HepG2 (cell line): ENCODE results near the gene CD300C. TPM values are rescaled to one million over a fixed set of nuclear protein-coding genes. Genes with fewer than 3 reads are reported as not detected.

Source experiments
- ATAC-seq: fragments of 200-7000 bp; cut with Tn5 transposase; 3 replicates; pipeline ENCODE4 v1.9.1; 2020; ENCODE audit warnings: mild to moderate bottlenecking, moderate library complexity
- BruUV-seq: library from RNA; stranded (reverse); fragments of 400-500 nt; replicated peaks from 2 replicates; lab custom pipeline; 2021; lab: Mats Ljungman, UMichigan
- CTCF ChIA-PET: fragments of 300-600 bp; formaldehyde crosslinking; extraction: SDS; loops from one replicate; lab custom pipeline; 2021; ENCODE audit warnings: low total read pairs, inconsistent platforms, low intra/inter-chr PET ratio; lab: Yijun Ruan, JAX
- POLR2A ChIA-PET: fragments of 350-600 bp; sonication (Branson Sonifier 250); formaldehyde crosslinking; loops from one replicate; lab custom pipeline; 2020; ENCODE audit warnings: antibody characterized with exemption, inconsistent platforms; lab: Yijun Ruan, JAX
- DNase-seq: peaks from one replicate; pipeline ENCODE4 v3.0.0-alpha.2; 2015; ENCODE audit warnings: low spot score
- FAIRE-seq: peaks from 3 replicates; lab custom pipeline; 2011; peaks lifted over from hg19 to GRCh38; lab: Jason Lieb, UNC
- H2AFZ ChIP-seq: one replicate; pipeline ENCODE4 v1.6.1; 2011; ENCODE audit warnings: low read length, inconsistent platforms
- H3K27ac ChIP-seq: fragments of 300-600 bp; 3 replicates; pipeline ENCODE4 v1.8.0; 2011; ENCODE audit warnings: mixed run types, mild to moderate bottlenecking, mixed read lengths, low read length, inconsistent platforms; ENCODE audit not compliant: insufficient read depth; ENCODE audit errors: extremely low read length
- H3K27me3 ChIP-seq, 2 experiments: fragments of 200-600 bp in 1 of 2; 2 replicates in 1 of 2; 3 replicates in 1 of 2; pipeline versions ENCODE4 v1.6.0 to v1.8.0; 2011; ENCODE audit warnings: low read length in 2 of 2, mild to moderate bottlenecking in 2 of 2, moderate library complexity in 2 of 2, inconsistent platforms in 1 of 2; ENCODE audit not compliant: insufficient read depth in 2 of 2, control insufficient read depth in 1 of 2
- H3K36me3 ChIP-seq, 2 experiments: fragments of 200-600 bp in 1 of 2; replicated peaks in 1 of 2; 2 replicates in 1 of 2; 3 replicates in 1 of 2; pipeline versions ENCODE4 v1.5.1 to v1.8.0; 2011; ENCODE audit warnings: low read length in 2 of 2, inconsistent platforms in 1 of 2; ENCODE audit not compliant: insufficient read depth in 2 of 2, control insufficient read depth in 1 of 2
- H3K4me1 ChIP-seq: 2 replicates; pipeline ENCODE4 v1.5.1; 2012; ENCODE audit warnings: low read length, inconsistent platforms; ENCODE audit not compliant: insufficient read depth
- H3K4me2 ChIP-seq: 2 replicates; pipeline ENCODE4 v1.6.0; 2011; ENCODE audit warnings: low read depth, low read length, inconsistent platforms
- H3K4me3 ChIP-seq, 3 experiments: fragments of 200-600 bp in 1 of 3; sonication (generic), shearing (Covaris generic) in 1 of 3; replicated peaks in 1 of 3; 2 replicates each; pipeline ENCODE4 v1.5.1; 2011 to 2016; ENCODE audit warnings: low read length in 3 of 3, inconsistent platforms in 2 of 3, low read depth in 2 of 3, mild to moderate bottlenecking in 2 of 3, control low read depth in 1 of 3, mixed read lengths in 1 of 3; ENCODE audit not compliant: insufficient read depth in 1 of 3
- H3K79me2 ChIP-seq: one replicate; pipeline ENCODE4 v1.6.1; 2011; ENCODE audit warnings: low read length, inconsistent platforms; ENCODE audit not compliant: insufficient read depth
- H3K9ac ChIP-seq: 2 replicates; pipeline ENCODE4 v1.6.0; 2011; ENCODE audit warnings: mild to moderate bottlenecking, low read depth, low read length, inconsistent platforms; ENCODE audit not compliant: insufficient read depth
- H3K9me3 ChIP-seq: 2 replicates; pipeline ENCODE4 v1.5.1; 2012; ENCODE audit warnings: mild to moderate bottlenecking, low read length
- H4K20me1 ChIP-seq: 2 replicates; pipeline ENCODE4 v1.6.0; 2011; ENCODE audit warnings: inconsistent platforms, mild to moderate bottlenecking, low read length, moderate library complexity; ENCODE audit not compliant: insufficient read depth
- ELK4 ChIP-seq: sonication (generic); formaldehyde crosslinking; IDR thresholded peaks from 2 replicates; pipeline ENCODE4 v1.9.0; 2021; ENCODE audit warnings: missing genetic modification reagents, borderline replicate concordance
- RFX5 ChIP-seq: IDR thresholded peaks from 2 replicates; pipeline ENCODE4 v1.6.1; 2011; ENCODE audit warnings: low read depth, low read length, improper control_type of control experiment
- SALL1 ChIP-seq: sonication (generic); formaldehyde crosslinking; IDR thresholded peaks from 2 replicates; pipeline ENCODE4 v1.8.0; 2022; ENCODE audit warnings: mild to moderate bottlenecking, missing genetic modification reagents
- WGBS: methylation state at CpG from one replicate; pipeline ENCODE4 v1.1.6; 2017; ENCODE audit warnings: low lambda C conversion rate; 5-methylcytosine and 5-hydroxymethylcytosine counted together
- in situ Hi-C: cut with HindIII; loops from 2 replicates; pipeline ENCODE4 v1.10.0; 2017; ENCODE audit warnings: low pct_unique_long_range_greater_than_20kb; ENCODE audit not compliant: extremely low pct_ligation_motif_present
- intact Hi-C: fragments of 100-400 bp; cut with micrococcal nuclease; formaldehyde crosslinking; loops from one replicate; pipeline ENCODE4 v1.10.0; 2022; ENCODE audit not compliant: unreplicated experiment
- polyA plus RNA-seq, 8 experiments: library from polyadenylated mRNA; depleted of rRNA in 3 of 8; stranded (reverse) in 7 of 8; unstranded in 1 of 8; fragments of >200 nt; fragmentation: Illumina TruSeq in 4 of 8; extraction: Trizol in 4 of 8; gene quantifications; 2 replicates each; pipeline versions ENCODE4 v1.2.1 to v1.2.3, GENCODE V29; 2011 to 2016; ENCODE audit warnings: low read depth in 4 of 8, missing spikeins in 1 of 8, mixed read lengths in 1 of 8; ENCODE audit not compliant: insufficient read depth in 1 of 8
- total RNA-seq, 5 experiments: library from RNA; depleted of rRNA; stranded (reverse); fragments of >200 nt; fragmentation: Illumina TruSeq; extraction: Trizol; gene quantifications; 2 replicates each; pipeline ENCODE4 v1.2.3, GENCODE V29; 2016; ENCODE audit warnings: low read depth in 1 of 5
- TF ChIP-seq, protein P1 (sequence below): sonication (generic); formaldehyde crosslinking; IDR thresholded peaks from 2 replicates; pipeline ENCODE4 v1.4.0; 2020; ENCODE audit warnings: missing genetic modification reagents
- TF ChIP-seq, protein P2 (sequence below): sonication (generic); formaldehyde crosslinking; IDR thresholded peaks from 2 replicates; pipeline ENCODE4 v1.4.0; 2020; ENCODE audit warnings: missing genetic modification reagents

Gene CD300C
- total and polyA plus RNA-seq, 2 of the 13 experiments (the other 11 are each of a cell fraction or from before 2014, with no cell fraction given), result not detected

DNA sequence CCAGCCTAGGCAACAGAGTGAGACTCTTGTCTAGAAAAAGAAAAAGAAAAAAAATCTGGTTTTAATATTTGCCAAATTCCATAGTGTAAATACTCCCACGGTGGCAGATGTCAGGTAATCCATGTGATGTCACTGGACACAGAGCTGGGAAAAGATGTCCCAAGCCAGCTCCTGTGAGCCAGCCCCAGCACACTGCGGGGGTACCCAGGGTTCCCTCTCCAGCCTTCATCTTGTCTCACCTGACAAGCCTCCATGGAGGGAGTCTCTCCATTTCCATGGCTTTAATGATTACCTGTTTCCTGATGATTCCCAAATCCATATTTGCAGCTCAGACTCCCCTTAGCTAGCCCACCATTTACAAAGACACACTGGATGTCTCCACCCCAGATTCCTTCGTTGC is 19.2 kb downstream of the CD300C start:
- DNase-seq (no peak), FAIRE-seq (no peak), ATAC-seq (no peak)
- intact Hi-C loops, result no loop called here
- CTCF ChIA-PET, result no interaction called here
- H2AFZ ChIP-seq, result no peak overlapping the region
- no peak overlapping the region for H3K27ac ChIP-seq
- WGBS, result 4% methylated on average over 3 of the region's 3 CpGs
- no peaks in the 10 kb centered on the region for H3K79me2 ChIP-seq
- no peak overlapping the region for H3K4me3 ChIP-seq
- H3K27me3 ChIP-seq, result peaks cover 5 to 89% of the 10 kb centered on the region in 2 experiments; a peak in 4 of 5 replicates
- H3K36me3 ChIP-seq, result no peaks in the 10 kb centered on the region
- no peaks in the 10 kb centered on the region for H3K9me3 ChIP-seq
- no peak overlapping the region for H3K4me2 ChIP-seq
- H3K9ac ChIP-seq, result no peak overlapping the region
- H3K4me1 ChIP-seq, result peaks cover 2% of the 10 kb centered on the region; the same call in 1 of the 2 replicates
- POLR2A ChIA-PET, result no interaction called here
- no TSS peak for BruUV-seq
- no peaks in the 10 kb centered on the region for H4K20me1 ChIP-seq
- in situ Hi-C loops, result no loop called here
- TF ChIP-seq, protein P1, sequence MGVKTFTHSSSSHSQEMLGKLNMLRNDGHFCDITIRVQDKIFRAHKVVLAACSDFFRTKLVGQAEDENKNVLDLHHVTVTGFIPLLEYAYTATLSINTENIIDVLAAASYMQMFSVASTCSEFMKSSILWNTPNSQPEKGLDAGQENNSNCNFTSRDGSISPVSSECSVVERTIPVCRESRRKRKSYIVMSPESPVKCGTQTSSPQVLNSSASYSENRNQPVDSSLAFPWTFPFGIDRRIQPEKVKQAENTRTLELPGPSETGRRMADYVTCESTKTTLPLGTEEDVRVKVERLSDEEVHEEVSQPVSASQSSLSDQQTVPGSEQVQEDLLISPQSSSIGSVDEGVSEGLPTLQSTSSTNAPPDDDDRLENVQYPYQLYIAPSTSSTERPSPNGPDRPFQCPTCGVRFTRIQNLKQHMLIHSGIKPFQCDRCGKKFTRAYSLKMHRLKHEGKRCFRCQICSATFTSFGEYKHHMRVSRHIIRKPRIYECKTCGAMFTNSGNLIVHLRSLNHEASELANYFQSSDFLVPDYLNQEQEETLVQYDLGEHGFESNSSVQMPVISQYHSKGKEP (CRISPR knock-in tag), result no peak
- TF ChIP-seq, protein P2, sequence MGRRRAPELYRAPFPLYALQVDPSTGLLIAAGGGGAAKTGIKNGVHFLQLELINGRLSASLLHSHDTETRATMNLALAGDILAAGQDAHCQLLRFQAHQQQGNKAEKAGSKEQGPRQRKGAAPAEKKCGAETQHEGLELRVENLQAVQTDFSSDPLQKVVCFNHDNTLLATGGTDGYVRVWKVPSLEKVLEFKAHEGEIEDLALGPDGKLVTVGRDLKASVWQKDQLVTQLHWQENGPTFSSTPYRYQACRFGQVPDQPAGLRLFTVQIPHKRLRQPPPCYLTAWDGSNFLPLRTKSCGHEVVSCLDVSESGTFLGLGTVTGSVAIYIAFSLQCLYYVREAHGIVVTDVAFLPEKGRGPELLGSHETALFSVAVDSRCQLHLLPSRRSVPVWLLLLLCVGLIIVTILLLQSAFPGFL, result no peak
- TF ChIP-seq ELK4 (no peak), SALL1 (CRISPR knock-in tag) (no peak), RFX5 (no peak)
